ENCODE data around the gene CRHBP. TPM values are rescaled to one million over a fixed set of nuclear protein-coding genes. Genes with fewer than 3 reads are reported as not detected.

The CRHBP gene
- polyA plus RNA-seq, 3 donors = 2.2 TPM; not detected in 2

GRCh38 chr5:76960004-76960625, 7.3 kb downstream of the CRHBP start:
- peak overlapping the region; percentile 16 for H3K4me2 ChIP-seq (replicated peaks; ENCODE audit: extremely low read depth, low read length, poor library complexity, severe bottlenecking)
- intact Hi-C loops (cut with micrococcal nuclease) = no loop called here
- H3K36me3 ChIP-seq (replicated peaks in 1 of 2; ENCODE audit: control insufficient read depth in 1 of 2, insufficient read depth in 2 of 2, low read length in 2 of 2) = no peaks in the 10 kb centered on the region
- H2AFZ ChIP-seq (ENCODE audit: insufficient read depth, low read depth, low read length, poor library complexity, severe bottlenecking) = no peak overlapping the region
- peaks cover 22 to 23% of the 10 kb centered on the region in 2 donors for H3K4me1 ChIP-seq (ENCODE audit: control insufficient read depth in 1 of 2, insufficient read depth in 2 of 2, low read length in 2 of 2)
- no peak overlapping the region for H3K27ac Mint-ChIP-seq
- H3K27ac ChIP-seq (ENCODE audit: low read depth in 1 of 2, low read length in 2 of 2) = no peak overlapping the region
- H3K9me3 ChIP-seq (replicated peaks in 1 of 2; ENCODE audit: control insufficient read depth in 1 of 2, insufficient read depth in 1 of 2, low read length in 2 of 2) = no peaks in the 10 kb centered on the region
- no peak overlapping the region for H3K9ac ChIP-seq (ENCODE audit: insufficient read depth, low read length, poor library complexity, severe bottlenecking)
- no peaks in the 10 kb centered on the region for H3K9me3 Mint-ChIP-seq
- H3K36me3 Mint-ChIP-seq = peaks cover 2% of the 10 kb centered on the region in 2 donors
- no peak overlapping the region for H3K4me3 ChIP-seq (replicated peaks in 1 of 3; ENCODE audit: low read depth in 2 of 3, low read length in 3 of 3)
- no peak overlapping the region for H3K4me3 Mint-ChIP-seq
- H4K20me1 ChIP-seq (ENCODE audit: insufficient read depth, low read length) = no peaks in the 10 kb centered on the region
- H3K27me3 Mint-ChIP-seq (ENCODE audit: low read depth in 3 of 3) = peaks cover 14 to 20% (median 17%) of the 10 kb centered on the region in 3 donors
- WGBS (ENCODE audit: insufficient coverage) = 88% methylated on average over 2 of the region's 3 CpGs
- peaks cover 10% of the 10 kb centered on the region in 2 donors for H3K27me3 ChIP-seq (ENCODE audit: control insufficient read depth in 2 of 2, insufficient read depth in 2 of 2, low read length in 2 of 2)
- peaks cover 25% of the 10 kb centered on the region for H3K4me1 Mint-ChIP-seq
- no peaks in the 10 kb centered on the region for H3K79me2 ChIP-seq (ENCODE audit: insufficient read depth, low read length)
- no peak for TF ChIP-seq CTCF (IDR thresholded peaks at IDR 0.05)
- no peak for DNase-seq

GRCh38 chr5:76964060-76964459, 11.2 kb downstream of the CRHBP start:
- Mint-ChIP-seq H3K36me3 (peaks cover 0 to 3% of the 10 kb centered on the region in 2 donors), H3K4me3 (no peak overlapping the region), H3K27ac (no peak overlapping the region), H3K27me3 (ENCODE audit: low read depth in 3 of 3) (peaks cover 0 to 4% (median 3%) of the 10 kb centered on the region in 3 donors), H3K4me1 (peaks cover 17% of the 10 kb centered on the region), H3K9me3 (no peaks in the 10 kb centered on the region)
- Histone ChIP-seq H3K9ac (ENCODE audit: insufficient read depth, low read length, poor library complexity, severe bottlenecking) (no peak overlapping the region), H3K27ac (ENCODE audit: low read depth in 1 of 2, low read length in 2 of 2) (no peak overlapping the region), H3K4me2 (replicated peaks; ENCODE audit: extremely low read depth, low read length, poor library complexity, severe bottlenecking) (no peak overlapping the region), H3K27me3 (ENCODE audit: control insufficient read depth in 2 of 2, insufficient read depth in 2 of 2, low read length in 2 of 2) (no peaks in the 10 kb centered on the region), H3K9me3 (replicated peaks in 1 of 2; ENCODE audit: control insufficient read depth in 1 of 2, insufficient read depth in 1 of 2, low read length in 2 of 2) (no peaks in the 10 kb centered on the region), H3K36me3 (replicated peaks in 1 of 2; ENCODE audit: control insufficient read depth in 1 of 2, insufficient read depth in 2 of 2, low read length in 2 of 2) (no peaks in the 10 kb centered on the region), H3K4me3 (replicated peaks in 1 of 3; ENCODE audit: low read depth in 2 of 3, low read length in 3 of 3) (no peak overlapping the region), H2AFZ (ENCODE audit: insufficient read depth, low read depth, low read length, poor library complexity, severe bottlenecking) (no peak overlapping the region), H3K79me2 (ENCODE audit: insufficient read depth, low read length) (no peaks in the 10 kb centered on the region), H3K4me1 (ENCODE audit: control insufficient read depth in 1 of 2, insufficient read depth in 2 of 2, low read length in 2 of 2) (peaks cover 13 to 14% of the 10 kb centered on the region in 2 donors), H4K20me1 (ENCODE audit: insufficient read depth, low read length) (no peaks in the 10 kb centered on the region)
- WGBS (ENCODE audit: insufficient coverage) = 75% methylated on average over 1 of the region's 2 CpGs
- no peak for DNase-seq
- no peak for TF ChIP-seq CTCF (IDR thresholded peaks at IDR 0.05)
- intact Hi-C loops (cut with micrococcal nuclease) = no loop called here
